ENCODE measurements around the gene IRS2.

The IRS2 gene

DNA sequence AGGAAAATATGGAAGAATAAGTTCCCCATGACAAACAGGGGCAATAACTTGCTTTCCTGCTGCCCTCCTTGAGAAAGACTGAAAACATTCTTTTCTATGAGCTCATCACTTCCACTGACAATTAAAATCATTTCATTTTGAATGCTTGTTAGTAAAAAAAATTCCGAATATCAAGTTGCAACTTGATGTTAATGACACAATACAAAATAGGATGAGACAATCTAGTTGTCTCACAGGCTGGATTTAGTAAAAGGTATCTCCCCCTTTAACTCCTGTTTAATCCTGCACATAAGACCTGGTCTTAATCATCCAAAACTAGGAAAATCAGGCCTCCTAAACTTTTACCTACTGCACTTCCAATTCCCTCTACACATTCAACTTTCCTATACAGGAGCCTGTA, 24.7 kb downstream of the IRS2 start:
- H3K27ac ChIP-seq, result no peak overlapping the region
- no peak for TF ChIP-seq CTCF (conservative IDR thresholded peaks at IDR 0.05)

GRCh38 chr13:109760951-109761350, 25.4 kb downstream of the IRS2 start:
- H3K27ac ChIP-seq, result no peak overlapping the region
- no peak for TF ChIP-seq CTCF (conservative IDR thresholded peaks at IDR 0.05)

- no peak overlapping the region for H3K27ac ChIP-seq
- TF ChIP-seq CTCF (conservative IDR thresholded peaks at IDR 0.05), result no peak
These were observed 26.0 kb downstream of the IRS2 start for GRCh38 chr13:109760402-109760801.

DNA sequence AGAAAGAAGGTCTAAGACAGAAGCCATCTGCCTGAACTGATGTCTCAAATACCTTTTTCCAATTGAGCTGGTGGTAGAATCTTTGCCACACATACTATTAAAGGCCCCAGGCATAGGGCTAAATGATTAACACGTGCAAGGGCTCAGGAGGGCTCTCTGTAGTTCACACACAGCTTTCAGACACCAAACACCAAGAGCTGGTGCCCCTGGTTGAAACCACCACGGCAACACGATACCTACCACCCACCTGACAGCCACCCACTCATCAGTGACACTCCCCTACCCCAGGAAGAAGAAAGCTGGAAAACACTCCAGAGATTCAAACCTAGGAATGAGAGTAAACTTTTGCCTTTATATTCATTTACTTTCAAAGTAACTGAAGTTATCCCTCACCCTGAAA, 26.8 kb downstream of the IRS2 start:
- TF ChIP-seq CTCF (conservative IDR thresholded peaks at IDR 0.05), result no peak
- H3K27ac ChIP-seq, result no peak overlapping the region

DNA sequence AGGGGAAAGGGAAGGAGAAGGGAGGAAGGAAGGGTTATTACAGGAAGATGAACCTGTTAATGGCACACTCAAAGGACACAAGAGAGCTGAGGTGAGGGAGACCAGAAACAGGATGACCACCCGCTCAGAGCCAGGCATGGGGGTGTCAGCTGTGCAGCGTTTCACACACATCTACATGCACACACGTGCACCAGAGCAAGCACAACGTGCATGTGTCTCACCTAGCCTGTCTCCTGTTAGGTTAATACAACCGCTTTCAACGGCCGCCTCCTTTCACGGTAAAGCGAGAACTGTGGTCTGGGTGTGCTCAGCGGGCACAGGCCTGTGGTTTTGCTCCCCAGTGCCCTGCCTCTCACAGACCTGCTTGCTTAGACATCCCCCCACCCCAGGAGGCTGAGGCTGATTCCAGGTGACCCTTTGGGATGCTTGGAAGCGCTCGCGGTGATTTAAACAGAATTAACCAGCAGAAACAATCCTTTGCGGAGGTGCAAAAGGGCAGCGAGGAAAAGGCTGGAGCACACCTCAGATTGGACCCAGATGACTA, 27.4 kb downstream of the IRS2 start:
- TF ChIP-seq CTCF (conservative IDR thresholded peaks at IDR 0.05), result no peak
- H3K27ac ChIP-seq, result no peak overlapping the region

- no peak for TF ChIP-seq CTCF (conservative IDR thresholded peaks at IDR 0.05)
- no peak overlapping the region for H3K27ac ChIP-seq
These were observed 29.6 kb downstream of the IRS2 start for GRCh38 chr13:109756778-109757177.

DNA sequence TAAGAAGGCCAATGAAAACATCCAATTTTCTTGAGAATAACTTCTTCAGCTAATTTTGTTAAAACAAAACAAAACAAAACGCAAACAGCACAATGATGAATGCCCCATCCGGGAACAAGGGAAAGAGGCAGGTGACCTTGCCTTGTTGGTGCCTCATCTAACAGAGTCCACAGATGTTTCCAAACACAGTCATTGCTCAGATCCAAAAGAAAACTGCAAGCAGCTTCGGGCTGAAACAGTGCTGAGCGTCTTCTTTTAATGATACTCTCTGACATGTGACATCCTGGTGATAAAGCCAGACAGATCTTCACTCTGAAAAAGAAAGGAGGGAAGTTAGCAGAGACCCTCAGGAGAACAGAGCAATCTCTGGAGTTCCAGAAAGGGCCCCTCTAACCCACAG, 30.4 kb downstream of the IRS2 start:
- H3K27ac ChIP-seq, result no peak overlapping the region
- TF ChIP-seq CTCF (conservative IDR thresholded peaks at IDR 0.05), result no peak

Data from VCaP (cell line).